ENCODE data around the gene KLHL6. TPM values are rescaled to one million over a fixed set of nuclear protein-coding genes. Genes with fewer than 3 reads are reported as not detected.

Gene KLHL6
- total and polyA plus RNA-seq, 8 donors = 0.58 to 5.7 (median 1.5) TPM

DNA sequence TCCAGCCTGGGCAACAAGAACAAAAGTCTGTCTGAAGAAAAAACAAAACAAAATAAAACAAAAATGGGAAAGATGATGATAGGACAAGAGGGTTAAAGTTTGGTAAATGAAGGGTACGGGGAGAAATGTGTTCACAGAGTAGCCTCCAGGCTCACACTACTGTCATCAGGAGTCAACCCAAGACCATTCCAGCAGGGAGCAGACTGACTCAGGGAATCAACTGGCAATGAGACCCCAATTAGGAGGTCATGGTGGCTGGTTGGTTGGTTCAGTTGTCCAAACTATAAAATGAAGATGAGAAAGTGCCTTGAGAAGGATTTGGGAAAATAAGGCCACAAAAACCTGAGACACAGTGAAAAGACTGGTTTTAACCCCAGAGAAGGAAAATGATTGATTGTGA lies 51.8 kb downstream of the KLHL6 start:
- TF ChIP-seq POLR2A (IDR thresholded peaks at IDR 0.05) = no peak
- no peak for TF ChIP-seq EP300 (IDR thresholded peaks at IDR 0.05)
- TF ChIP-seq, protein P1, sequence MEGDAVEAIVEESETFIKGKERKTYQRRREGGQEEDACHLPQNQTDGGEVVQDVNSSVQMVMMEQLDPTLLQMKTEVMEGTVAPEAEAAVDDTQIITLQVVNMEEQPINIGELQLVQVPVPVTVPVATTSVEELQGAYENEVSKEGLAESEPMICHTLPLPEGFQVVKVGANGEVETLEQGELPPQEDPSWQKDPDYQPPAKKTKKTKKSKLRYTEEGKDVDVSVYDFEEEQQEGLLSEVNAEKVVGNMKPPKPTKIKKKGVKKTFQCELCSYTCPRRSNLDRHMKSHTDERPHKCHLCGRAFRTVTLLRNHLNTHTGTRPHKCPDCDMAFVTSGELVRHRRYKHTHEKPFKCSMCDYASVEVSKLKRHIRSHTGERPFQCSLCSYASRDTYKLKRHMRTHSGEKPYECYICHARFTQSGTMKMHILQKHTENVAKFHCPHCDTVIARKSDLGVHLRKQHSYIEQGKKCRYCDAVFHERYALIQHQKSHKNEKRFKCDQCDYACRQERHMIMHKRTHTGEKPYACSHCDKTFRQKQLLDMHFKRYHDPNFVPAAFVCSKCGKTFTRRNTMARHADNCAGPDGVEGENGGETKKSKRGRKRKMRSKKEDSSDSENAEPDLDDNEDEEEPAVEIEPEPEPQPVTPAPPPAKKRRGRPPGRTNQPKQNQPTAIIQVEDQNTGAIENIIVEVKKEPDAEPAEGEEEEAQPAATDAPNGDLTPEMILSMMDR (IDR thresholded peaks at IDR 0.05) = no peak
- no peak for TF ChIP-seq POLR2AphosphoS5 (IDR thresholded peaks at IDR 0.05)
- Histone ChIP-seq H3K27ac (no peak overlapping the region), H3K4me3 (no peak overlapping the region), H3K4me1 (no peaks in the 10 kb centered on the region), H3K9me3 (peaks cover 0 to 8% (median 2%) of the 10 kb centered on the region in 4 donors), H3K36me3 (peaks cover 0 to 7% (median 2%) of the 10 kb centered on the region in 4 donors), H3K27me3 (no peaks in the 10 kb centered on the region)
- no peak for DNase-seq
- WGBS, 5 donors = 68 to 91% (median 81%) methylated on average over 1 of the region's 1 CpG
- intact Hi-C loops (cut with DNase I; ENCODE audit: low total_unique reads) = no loop called here

DNA sequence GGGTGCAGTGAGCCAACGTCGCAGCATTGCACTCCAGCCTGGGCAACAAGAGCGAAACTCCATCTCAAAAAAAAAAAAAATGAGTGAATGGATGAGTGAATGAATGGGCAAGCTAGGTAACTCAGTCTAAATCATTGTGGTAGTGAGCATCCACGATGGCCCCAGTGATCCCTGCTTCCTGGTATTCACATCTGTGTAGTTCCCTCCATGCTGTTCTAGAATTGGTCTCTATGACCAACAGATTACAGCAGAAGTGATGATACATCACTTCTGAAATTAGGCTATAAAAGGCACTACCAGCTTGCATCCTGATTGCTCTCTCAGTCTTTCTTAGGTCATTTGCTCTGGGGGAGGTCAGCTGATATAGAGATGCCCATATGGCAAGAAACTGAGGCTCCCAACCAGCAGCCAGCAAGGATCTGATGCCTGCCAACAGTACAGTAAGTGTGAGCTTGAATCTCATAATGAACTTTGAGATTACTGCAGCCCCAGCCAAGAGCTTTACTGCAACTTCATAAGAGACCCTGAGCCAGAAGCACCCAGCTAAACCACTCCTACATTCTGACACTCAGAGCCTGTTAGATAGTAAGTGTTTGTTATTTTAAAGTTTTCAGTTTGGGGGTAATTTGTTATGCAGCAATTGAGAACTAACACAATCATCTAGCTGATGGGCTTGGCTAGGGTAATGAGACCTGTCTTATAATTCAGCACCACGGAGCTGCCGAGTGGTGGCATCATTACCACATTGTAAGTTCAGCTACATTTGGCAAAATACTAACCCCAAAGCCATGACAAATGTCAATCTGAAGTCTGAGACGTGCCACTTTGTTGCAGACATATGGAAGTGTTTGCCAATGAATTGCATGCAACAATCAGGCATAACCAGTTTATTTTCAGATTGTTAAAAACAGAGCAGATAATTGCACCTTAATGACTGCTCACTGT lies 53.0 kb downstream of the KLHL6 start:
- intact Hi-C loops (cut with DNase I; ENCODE audit: low total_unique reads) = no loop called here
- Histone ChIP-seq H3K4me3 (no peak overlapping the region), H3K4me1 (no peaks in the 10 kb centered on the region), H3K27me3 (no peaks in the 10 kb centered on the region), H3K9me3 (peaks cover 0 to 8% (median 2%) of the 10 kb centered on the region in 4 donors), H3K27ac (no peak overlapping the region), H3K36me3 (peaks cover 0 to under 1% (median under 1%) of the 10 kb centered on the region in 4 donors)
- no peak for DNase-seq
- 73 to 80% (median 79%) methylated on average over 7 of the region's 7 CpGs for WGBS, 5 donors
- TF ChIP-seq, protein P1 (IDR thresholded peaks at IDR 0.05) = no peak
- TF ChIP-seq POLR2AphosphoS5 (IDR thresholded peaks at IDR 0.05) (no peak), EP300 (IDR thresholded peaks at IDR 0.05) (no peak)

DNA sequence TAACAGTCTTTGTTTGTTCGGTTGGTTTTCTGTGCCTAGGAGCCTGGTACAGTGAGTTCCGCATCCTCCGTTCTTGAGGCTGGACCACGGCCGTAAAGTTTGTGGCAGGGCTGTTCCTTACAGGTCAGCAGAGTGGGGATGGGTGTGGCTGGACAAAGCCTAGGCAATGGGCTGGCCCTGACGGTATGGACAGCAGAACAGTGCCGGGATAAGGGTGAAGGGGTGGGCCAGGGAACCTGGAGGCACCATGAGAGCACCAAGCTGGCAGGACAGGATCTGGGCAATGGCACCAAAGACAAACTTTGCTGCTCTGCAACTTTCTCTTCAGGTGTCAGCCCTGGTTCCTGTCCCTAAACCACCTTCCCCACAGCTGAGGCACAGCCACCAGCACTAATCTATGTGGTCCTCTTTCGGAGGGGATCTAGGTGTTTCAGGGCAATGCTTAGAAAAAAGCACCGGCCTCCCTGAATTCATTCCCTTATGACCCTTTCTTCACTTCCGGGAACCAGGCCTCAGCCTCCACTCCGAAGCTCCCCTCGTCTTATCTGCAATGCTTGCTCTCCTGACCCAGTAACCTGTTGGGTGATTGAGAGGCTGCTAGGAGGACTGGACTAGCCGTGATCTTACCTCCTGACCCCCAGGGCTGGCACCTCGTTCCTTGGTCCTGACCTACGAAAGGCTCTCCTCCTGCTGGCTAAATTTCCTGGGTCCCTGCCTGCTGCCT lies 54.4 kb downstream of the KLHL6 start:
- H3K4me1 ChIP-seq = no peaks in the 10 kb centered on the region
- no peak for DNase-seq
- H3K27ac ChIP-seq = no peak overlapping the region
- intact Hi-C loops (cut with DNase I; ENCODE audit: low total_unique reads) = no loop called here
- H3K4me3 ChIP-seq = no peak overlapping the region
- 79 to 88% (median 84%) methylated on average over 15 of the region's 15 CpGs for WGBS, 5 donors
- no peaks in the 10 kb centered on the region for H3K27me3 ChIP-seq
- no peaks in the 10 kb centered on the region for H3K36me3 ChIP-seq
- peaks cover 0 to 8% (median 2%) of the 10 kb centered on the region in 4 donors for H3K9me3 ChIP-seq
- TF ChIP-seq, protein P1 (IDR thresholded peaks at IDR 0.05) = no peak
- TF ChIP-seq POLR2A (IDR thresholded peaks at IDR 0.05) = no peak
- TF ChIP-seq POLR2AphosphoS5 (IDR thresholded peaks at IDR 0.05) = no peak
- TF ChIP-seq EP300 (IDR thresholded peaks at IDR 0.05) = no peak

DNA sequence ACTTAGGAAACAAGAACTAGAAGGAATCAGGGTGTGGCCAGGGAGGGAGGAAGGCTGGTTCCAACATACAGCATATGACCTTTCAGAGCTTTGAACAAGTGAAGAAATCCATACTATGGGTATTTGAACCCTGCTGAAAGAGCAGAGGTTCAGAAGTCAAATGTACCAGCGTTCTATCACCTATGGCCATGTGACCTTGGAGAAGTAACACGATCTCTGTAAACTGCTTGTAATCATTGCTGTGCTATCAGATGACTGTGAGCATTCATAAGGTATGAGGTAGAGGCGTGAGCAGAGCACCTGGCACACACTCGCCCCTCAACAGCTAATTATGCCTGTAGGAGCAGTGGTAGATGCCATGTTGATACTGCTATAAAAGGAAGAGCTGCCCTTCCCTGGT lies 55.2 kb downstream of the KLHL6 start:
- no peak for DNase-seq
- WGBS, 5 donors = 46 to 75% (median 53%) methylated on average over 4 of the region's 4 CpGs

More for the DNA sequence above, 55.2 kb downstream of the KLHL6 start:
- H3K9me3 ChIP-seq = peaks cover 0 to 5% (median under 1%) of the 10 kb centered on the region in 4 donors
- no peaks in the 10 kb centered on the region for H3K36me3 ChIP-seq
- TF ChIP-seq, protein P1 (IDR thresholded peaks at IDR 0.05) = no peak
- TF ChIP-seq POLR2A (IDR thresholded peaks at IDR 0.05) = no peak
- TF ChIP-seq EP300 (IDR thresholded peaks at IDR 0.05) = no peak
- no peak for TF ChIP-seq POLR2AphosphoS5 (IDR thresholded peaks at IDR 0.05)
- H3K4me3 ChIP-seq = no peak overlapping the region
- H3K4me1 ChIP-seq = no peaks in the 10 kb centered on the region
- H3K27me3 ChIP-seq = no peaks in the 10 kb centered on the region
- intact Hi-C loops (cut with DNase I; ENCODE audit: low total_unique reads) = no loop called here
- H3K27ac ChIP-seq = no peak overlapping the region

Data from stomach (tissue), 9 donors.